Spleen (tissue), 11 donors: ENCODE data around the gene CFAP74. TPM values are rescaled to one million over a fixed set of nuclear protein-coding genes. Genes with fewer than 3 reads are reported as not detected.
A peak's percentile ranks its signal among the peaks of the same experiment; 100 is the strongest.

Source experiments
- DNase-seq: peaks from one replicate; pipeline ENCODE4 v3.0.0-alpha.2; 2020
- H3K27ac ChIP-seq, 8 donors: fragments of 200-600 bp; sonication (generic) in 7 of 8; 1 replicate in 4 of 8; 2 replicates in 4 of 8; pipeline versions ENCODE4 v1.5.0 to v1.8.0; 2016 to 2021; ENCODE audit warnings: inconsistent platforms in 4 of 8, mild to moderate bottlenecking in 4 of 8, moderate library complexity in 1 of 8
- H3K27me3 ChIP-seq, 7 donors: fragments of 200-600 bp; sonication (generic) in 6 of 7; replicated peaks in 1 of 7; 1 replicate in 4 of 7; 2 replicates in 3 of 7; pipeline versions ENCODE4 v1.5.0 to v1.8.0; 2016 to 2021; ENCODE audit warnings: inconsistent platforms in 3 of 7, mild to moderate bottlenecking in 1 of 7
- H3K36me3 ChIP-seq, 6 donors: fragments of 200-600 bp; sonication (generic) in 5 of 6; 1 replicate in 4 of 6; 2 replicates in 2 of 6; pipeline versions ENCODE4 v1.5.0 to v1.8.0; 2016 to 2021; ENCODE audit warnings: inconsistent platforms in 2 of 6
- H3K4me1 ChIP-seq, 6 donors: fragments of 200-600 bp; sonication (generic) in 5 of 6; 1 replicate in 3 of 6; 2 replicates in 3 of 6; pipeline versions ENCODE4 v1.5.0 to v1.8.0; 2016 to 2021; ENCODE audit warnings: inconsistent platforms in 3 of 6
- H3K4me3 ChIP-seq, 8 donors: fragments of 200-600 bp; sonication (generic) in 7 of 8; 1 replicate in 4 of 8; 2 replicates in 4 of 8; pipeline versions ENCODE4 v1.5.0 to v1.8.0; 2016 to 2021; ENCODE audit warnings: inconsistent platforms in 4 of 8, mild to moderate bottlenecking in 4 of 8, moderate library complexity in 2 of 8
- H3K9me3 ChIP-seq, 8 donors: fragments of 200-600 bp; sonication (generic) in 7 of 8; 1 replicate in 4 of 8; 2 replicates in 4 of 8; pipeline versions ENCODE4 v1.5.0 to v1.8.0; 2016 to 2021; ENCODE audit warnings: inconsistent platforms in 4 of 8
- CTCF ChIP-seq, 11 experiments: fragments of 200-600 bp in 7 of 11; fragments of 450-650 bp in 4 of 11; sonication (generic) in 4 of 11; IDR thresholded peaks in 8 of 11; conservative IDR thresholded peaks in 3 of 11; 1 replicate in 7 of 11; 2 replicates in 4 of 11; pipeline versions ENCODE4 v1.4.0 to v1.8.0; 2016 to 2021; ENCODE audit warnings: antibody characterized with exemption in 11 of 11, inconsistent platforms in 4 of 11, mild to moderate bottlenecking in 1 of 11
- POLR2A ChIP-seq, 3 donors: fragments of 450-650 bp; IDR thresholded peaks; one replicate each; pipeline ENCODE4 v1.5.1; 2017; ENCODE audit warnings: antibody characterized with exemption in 3 of 3, mild to moderate bottlenecking in 1 of 3
- POLR2AphosphoS5 ChIP-seq, 3 donors: sonication (generic); formaldehyde crosslinking; IDR thresholded peaks; one replicate each; pipeline ENCODE4 v1.5.1; 2017; ENCODE audit warnings: antibody characterized with exemption in 3 of 3
- WGBS, 5 donors: extraction: QIAGEN DNeasy Blood & Tissue Kit in 3 of 5; methylation state at CpG; one replicate each; pipeline versions ENCODE4 v1.1.5 to v1.1.7; 2013 to 2018; 5-methylcytosine and 5-hydroxymethylcytosine counted together
- intact Hi-C: fragments of 100-400 bp; cut with DNase I; formaldehyde crosslinking; loops from one replicate; pipeline ENCODE4 v1.15.0; 2023; ENCODE audit warnings: low total_unique reads
- polyA plus RNA-seq, 3 donors: library from polyadenylated mRNA; stranded (reverse); fragments of 200-250 nt; gene quantifications; one replicate each; pipeline ENCODE4 v1.2.1, GENCODE V29; 2013
- total RNA-seq, 7 donors: library from RNA; depleted of rRNA in 3 of 7; stranded (reverse); fragments of >200 nt in 3 of 7; fragmentation: NEBNext Ultra II Directional in 4 of 7; extraction: Animal tissue kit (Norgen Biotek cat#: 25700) in 4 of 7; gene quantifications; one replicate each; pipeline versions ENCODE4 v1.1.0 to v1.2.1, GENCODE V29; 2016 to 2021
- donor health status: healthy with polysubstance abuse.
- donor health status: DM: no; HTN: no; CAD: no; lungs with moderate emphysema.
- donor health status: DM: no; HTN: no; CAD: no.
- donor health status: Bipolar disorder and iron deficiency.
- donor health status: healthy.
- donor health status: DM: no; HTN: no; CAD: no.
- donor health status: DM: yes; HTN: yes; CAD: no.

Gene CFAP74
- total and polyA plus RNA-seq, 10 donors = 0.03 to 0.32 (median 0.14) TPM; not detected in 4

- Histone ChIP-seq H3K27me3 (peaks cover 0 to 55% (median 7%) of the 10 kb centered on the region in 7 donors), H3K36me3 (no peaks in the 10 kb centered on the region), H3K9me3 (peaks cover 0 to 12% (median 5%) of the 10 kb centered on the region in 8 donors), H3K27ac (no peak overlapping the region), H3K4me1 (peaks cover 0 to 11% (median 5%) of the 10 kb centered on the region in 6 donors), H3K4me3 (no peak overlapping the region)
- no peak for DNase-seq
- WGBS, 5 donors = 74 to 90% (median 81%) methylated on average over 12 to 14 of the region's 14 CpGs
- intact Hi-C loops = no loop called here
- no peak for TF ChIP-seq POLR2AphosphoS5 (IDR thresholded peaks at IDR 0.05)
- no peak for TF ChIP-seq POLR2A (IDR thresholded peaks at IDR 0.05)
- no peak for TF ChIP-seq CTCF (IDR thresholded peaks at IDR 0.05 in 8 of 11, conservative IDR thresholded peaks at IDR 0.05 in 3 of 11)
These were observed 47.9 kb downstream of the CFAP74 start for GRCh38 chr1:1955621-1956094.

- no peak for TF ChIP-seq POLR2A (IDR thresholded peaks at IDR 0.05)
- no peak for TF ChIP-seq CTCF (IDR thresholded peaks at IDR 0.05 in 8 of 11, conservative IDR thresholded peaks at IDR 0.05 in 3 of 11)
- TF ChIP-seq POLR2AphosphoS5 (IDR thresholded peaks at IDR 0.05) = no peak
- H3K27ac ChIP-seq = no peak overlapping the region
- peak; percentile 63 for DNase-seq
- intact Hi-C loops = no loop called here
- peaks cover 0 to 16% (median 6%) of the 10 kb centered on the region in 8 donors for H3K9me3 ChIP-seq
- H3K27me3 ChIP-seq = peaks cover 0 to 48% (median 5%) of the 10 kb centered on the region in 7 donors
- H3K36me3 ChIP-seq = no peaks in the 10 kb centered on the region
- 76 to 89% (median 84%) methylated on average over 45 to 46 of the region's 46 CpGs for WGBS, 5 donors
- peaks cover 0 to 6% (median 3%) of the 10 kb centered on the region in 6 donors for H3K4me1 ChIP-seq
- no peak overlapping the region for H3K4me3 ChIP-seq
These were observed 48.6 kb downstream of the CFAP74 start for GRCh38 chr1:1954831-1955441.

GRCh38 chr1:1954015-1954414 lies 49.6 kb downstream of the CFAP74 start:
- Histone ChIP-seq H3K9me3 (peaks cover 0 to 16% (median 6%) of the 10 kb centered on the region in 8 donors), H3K36me3 (no peaks in the 10 kb centered on the region), H3K4me1 (no peaks in the 10 kb centered on the region), H3K27ac (no peak overlapping the region), H3K27me3 (peaks cover 0 to 39% (median 0%) of the 10 kb centered on the region in 7 donors), H3K4me3 (no peak overlapping the region)
- no peak for TF ChIP-seq POLR2AphosphoS5 (IDR thresholded peaks at IDR 0.05)
- TF ChIP-seq POLR2A (IDR thresholded peaks at IDR 0.05) = no peak
- TF ChIP-seq CTCF (IDR thresholded peaks at IDR 0.05 in 8 of 11, conservative IDR thresholded peaks at IDR 0.05 in 3 of 11) = no peak
- intact Hi-C loops = no loop called here
- WGBS, 5 donors = 85 to 95% (median 88%) methylated on average over 6 to 9 of the region's 9 CpGs
- DNase-seq = no peak

- H3K9me3 ChIP-seq = peaks cover 0 to 16% (median 6%) of the 10 kb centered on the region in 8 donors
- intact Hi-C loops = no loop called here
- H3K4me1 ChIP-seq = peaks cover 0 to 3% (median 0%) of the 10 kb centered on the region in 6 donors
- H3K27ac ChIP-seq = no peak overlapping the region
- TF ChIP-seq CTCF (IDR thresholded peaks at IDR 0.05 in 8 of 11, conservative IDR thresholded peaks at IDR 0.05 in 3 of 11) (no peak), POLR2AphosphoS5 (IDR thresholded peaks at IDR 0.05) (no peak), POLR2A (IDR thresholded peaks at IDR 0.05) (no peak)
- WGBS, 5 donors = 80 to 87% (median 87%) methylated on average over 5 of the region's 5 CpGs
- DNase-seq = no peak
- peaks cover 0 to 15% (median 0%) of the 10 kb centered on the region in 7 donors for H3K27me3 ChIP-seq
- H3K4me3 ChIP-seq = no peak overlapping the region
- H3K36me3 ChIP-seq = no peaks in the 10 kb centered on the region
These were observed 52.6 kb downstream of the CFAP74 start for GRCh38 chr1:1950940-1951339.
